Activated CD8-positive, alpha-beta T cell treated with anti-CD3 and anti-CD28 coated beads for 36 hours (primary cell): ENCODE results near the gene EBLN2. TPM values are rescaled to one million over a fixed set of nuclear protein-coding genes. Genes with fewer than 3 reads are reported as not detected.

Experiments
- ATAC-seq: fragments of 200-7000 bp; cut with Tn5 transposase; one replicate; pipeline ENCODE4 v1.10.0; 2021; ENCODE audit warnings: mild to moderate bottlenecking, moderate library complexity
- CTCF ChIA-PET: fragments of 350-600 bp; sonication (Branson Sonifier 250); formaldehyde crosslinking; loops from one replicate; lab custom pipeline; 2021; ENCODE audit warnings: antibody characterized with exemption; lab: Charles Lee
- POLR2A ChIA-PET: fragments of 350-600 bp; sonication (Branson Sonifier 250); formaldehyde crosslinking; loops from one replicate; lab custom pipeline; 2021; ENCODE audit warnings: antibody characterized with exemption; lab: Charles Lee
- DNase-seq: peaks from one replicate; pipeline ENCODE4 v3.0.0-alpha.2; 2020
- H3K27ac Mint-ChIP-seq: one replicate; pipeline ENCODE4 v1.8.0; 2021; ENCODE audit warnings: mild to moderate bottlenecking, mixed read lengths
- H3K27me3 Mint-ChIP-seq: one replicate; pipeline ENCODE4 v1.8.0; 2021; ENCODE audit warnings: mixed read lengths
- H3K36me3 Mint-ChIP-seq: one replicate; pipeline ENCODE4 v1.8.0; 2021; ENCODE audit warnings: low read depth, mixed read lengths
- H3K4me1 Mint-ChIP-seq: one replicate; pipeline ENCODE4 v1.8.0; 2021; ENCODE audit warnings: low read depth, mixed read lengths
- H3K4me3 Mint-ChIP-seq: one replicate; pipeline ENCODE4 v1.8.0; 2021; ENCODE audit warnings: mild to moderate bottlenecking, moderate library complexity, mixed read lengths
- H3K9me3 Mint-ChIP-seq: one replicate; pipeline ENCODE4 v1.8.0; 2021; ENCODE audit warnings: mixed read lengths
- CTCF ChIP-seq: fragments of 200-600 bp; IDR thresholded peaks from one replicate; pipeline ENCODE4 v1.8.0; 2022; ENCODE audit warnings: antibody characterized with exemption, mild to moderate bottlenecking
- intact Hi-C: fragments of 100-400 bp; cut with micrococcal nuclease; formaldehyde crosslinking; loops from one replicate; pipeline ENCODE4 v1.10.0; 2022
- total RNA-seq, 2 experiments: library from RNA; stranded (reverse); gene quantifications; one replicate each; pipeline ENCODE4 v1.2.3, GENCODE V29; 2021

The EBLN2 gene
- total RNA-seq, 2 experiments from 2014 or later: 4.9 to 5.0 TPM

DNA sequence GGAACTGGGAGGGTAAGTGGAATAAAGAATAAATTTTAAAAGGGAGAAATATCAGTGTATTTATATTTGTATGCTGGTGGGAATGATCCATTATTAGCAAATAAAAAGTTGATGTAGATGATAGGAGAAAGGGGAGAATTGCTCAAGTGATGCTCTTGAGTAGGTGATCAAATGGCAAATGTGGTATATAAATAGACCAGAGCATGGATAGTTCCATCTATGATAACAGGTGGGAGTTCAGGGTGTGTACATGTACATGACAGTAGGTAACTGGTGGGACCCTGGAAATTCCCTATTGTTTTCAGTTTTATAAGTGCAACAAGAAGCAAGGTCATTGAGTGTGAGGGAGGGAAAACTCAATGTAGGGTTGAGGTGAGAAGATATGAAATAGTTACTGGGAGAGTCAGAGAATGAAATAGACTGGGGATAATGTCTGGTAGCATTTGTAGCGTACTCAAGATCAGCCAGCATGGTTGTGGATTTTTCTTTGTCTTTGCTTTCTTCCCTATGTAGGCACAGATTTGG lies 31.3 kb upstream of the EBLN2 start:
- Mint-ChIP-seq H3K36me3 (peaks cover 52% of the 10 kb centered on the region), H3K27me3 (no peaks in the 10 kb centered on the region), H3K27ac (peak overlapping the region; percentile 56), H3K4me3 (no peak overlapping the region), H3K9me3 (no peaks in the 10 kb centered on the region), H3K4me1 (peaks cover 78% of the 10 kb centered on the region)
- DNase-seq: no peak
- no peak for TF ChIP-seq CTCF
- intact Hi-C loops: no loop called here
- ChIA-PET CTCF (no interaction called here), POLR2A (interaction anchor here (1.1 kb wide), 1 partner anchor 51 kb away, joined by 3 read pairs; no protein-coding TSS in a partner anchor)
- no peak for ATAC-seq

- intact Hi-C loops: no loop called here
- no peak for TF ChIP-seq CTCF
- no peak overlapping the region for H3K4me3 Mint-ChIP-seq
- peaks cover 48% of the 10 kb centered on the region for H3K36me3 Mint-ChIP-seq
- ATAC-seq (no peak), DNase-seq (no peak)
- no peaks in the 10 kb centered on the region for H3K27me3 Mint-ChIP-seq
- H3K4me1 Mint-ChIP-seq: peaks cover 77% of the 10 kb centered on the region
- CTCF ChIA-PET: interaction anchor here (0.7 to 1.0 kb wide), 3 partner anchors 24 to 30 kb away, joined by 3 to 4 read pairs (median 4); no protein-coding TSS in a partner anchor
- POLR2A ChIA-PET: no interaction called here
- H3K27ac Mint-ChIP-seq: no peak overlapping the region
- no peaks in the 10 kb centered on the region for H3K9me3 Mint-ChIP-seq
Observed at GRCh38 chr3:73031573-73032103, 29.8 kb upstream of the EBLN2 start.

- no peak for DNase-seq
- peaks cover 28% of the 10 kb centered on the region for H3K36me3 Mint-ChIP-seq
- peak overlapping the region; percentile 26 for H3K27ac Mint-ChIP-seq
- H3K4me1 Mint-ChIP-seq: peaks cover 81% of the 10 kb centered on the region
- no peaks in the 10 kb centered on the region for H3K27me3 Mint-ChIP-seq
- no peak for TF ChIP-seq CTCF
- intact Hi-C loops: loop anchor here (5.0 kb wide), 1 partner anchor 40 kb away; the partner anchor contains the start of gene PPP4R2
- peak; percentile 38 for ATAC-seq
- H3K4me3 Mint-ChIP-seq: no peak overlapping the region
- no peaks in the 10 kb centered on the region for H3K9me3 Mint-ChIP-seq
- POLR2A ChIA-PET: interaction anchor here (1.2 to 2.3 kb wide), 3 partner anchors 11 to 188 kb away, joined by 3 to 9 read pairs (median 4); partner anchors contain the start of genes PPP4R2 and SHQ1
- CTCF ChIA-PET: interaction anchor here (1.5 kb wide), 1 partner anchor 186 kb away, joined by 3 read pairs; no protein-coding TSS in a partner anchor
Observed at GRCh38 chr3:73036694-73037591, 24.5 kb upstream of the EBLN2 start.

- ChIA-PET POLR2A (no interaction called here), CTCF (interaction anchor here (1.2 kb wide), 1 partner anchor 94 kb away, joined by 3 read pairs; no protein-coding TSS in a partner anchor)
- ATAC-seq (no peak), DNase-seq (no peak)
- H3K27me3 Mint-ChIP-seq: no peaks in the 10 kb centered on the region
- H3K4me1 Mint-ChIP-seq: peaks cover 78% of the 10 kb centered on the region
- no peak overlapping the region for H3K27ac Mint-ChIP-seq
- peaks cover 11% of the 10 kb centered on the region for H3K36me3 Mint-ChIP-seq
- intact Hi-C loops: no loop called here
- TF ChIP-seq CTCF: no peak
- no peaks in the 10 kb centered on the region for H3K9me3 Mint-ChIP-seq
- H3K4me3 Mint-ChIP-seq: no peak overlapping the region
Observed at GRCh38 chr3:73041537-73041936, 19.9 kb upstream of the EBLN2 start.
